GM12801 (cell line): Measurements from ENCODE around the gene GNG12.

Experiments used
- CTCF ChIP-seq: IDR thresholded peaks from one replicate; pipeline ENCODE4 v1.5.1; 2011; ENCODE audit warnings: control low read depth; ENCODE audit not compliant: insufficient read length; ENCODE audit errors: extremely low read depth

GNG12 gene

GRCh38 chr1:67791261-67791660 is 42.0 kb downstream of the GNG12 start:
- TF ChIP-seq CTCF, result no peak

- no peak for TF ChIP-seq CTCF
Observed at GRCh38 chr1:67790201-67790692, 43.0 kb downstream of the GNG12 start.

GRCh38 chr1:67789551-67789950 is 43.7 kb downstream of the GNG12 start:
- TF ChIP-seq CTCF, result no peak

GRCh38 chr1:67788904-67789303 is 44.4 kb downstream of the GNG12 start:
- no peak for TF ChIP-seq CTCF

GRCh38 chr1:67788238-67788790 is 45.0 kb downstream of the GNG12 start:
- no peak for TF ChIP-seq CTCF

- TF ChIP-seq CTCF, result no peak
Observed at GRCh38 chr1:67787746-67788145, 45.5 kb downstream of the GNG12 start.

GRCh38 chr1:67785847-67786753 is 47.2 kb downstream of the GNG12 start:
- TF ChIP-seq CTCF, result no peak
